ENCODE results near the gene PROK2. TPM values are rescaled to one million over a fixed set of nuclear protein-coding genes. Genes with fewer than 3 reads are reported as not detected.
A peak's percentile ranks its signal among the peaks of the same experiment; 100 is the strongest.

The PROK2 gene, protein sequence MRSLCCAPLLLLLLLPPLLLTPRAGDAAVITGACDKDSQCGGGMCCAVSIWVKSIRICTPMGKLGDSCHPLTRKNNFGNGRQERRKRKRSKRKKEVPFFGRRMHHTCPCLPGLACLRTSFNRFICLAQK
- total RNA-seq: under 1 TPM; 0.23 to 0.24 TPM

DNA sequence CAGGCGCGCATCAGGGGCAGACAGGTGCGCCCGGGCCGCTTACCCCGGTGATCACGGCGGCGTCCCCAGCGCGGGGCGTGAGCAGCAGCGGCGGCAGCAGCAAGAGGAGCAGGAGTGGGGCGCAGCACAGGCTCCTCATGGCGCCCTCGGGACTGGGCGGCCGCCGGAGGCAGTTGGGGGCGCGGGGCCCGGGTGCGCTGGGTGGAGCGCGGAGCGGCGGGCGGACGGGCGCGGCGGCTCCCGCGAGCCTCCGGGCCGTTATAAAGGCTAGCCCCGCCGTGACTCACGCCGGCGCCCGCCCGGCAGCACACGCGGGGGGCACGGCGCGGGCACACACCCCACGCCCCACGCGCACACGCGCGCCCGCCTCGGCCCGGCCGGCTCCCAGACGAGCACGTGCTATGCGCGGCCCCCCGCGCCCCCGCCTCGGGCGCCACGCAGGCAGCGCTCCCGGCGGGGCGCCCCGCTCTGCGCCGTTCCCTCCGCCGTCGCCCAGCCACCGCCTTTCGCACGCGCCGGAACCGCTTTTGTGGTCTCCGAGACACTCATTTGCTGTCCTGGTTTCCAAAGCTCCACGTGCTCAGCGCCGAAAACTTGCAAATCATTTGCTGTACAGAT, at the start of gene PROK2:
Gene PROK2, minus strand, starts transcription at position 235 of the 618 bp plus-strand sequence. Its CDS starts 96 bp downstream, at position 139.
- peak; percentile 33 for DNase-seq
- Mint-ChIP-seq H3K27me3 (ENCODE audit: low read depth) (peaks cover 56% of the 10 kb centered on the region), H3K4me1 (ENCODE audit: low read depth) (peaks cover 23% of the 10 kb centered on the region), H3K4me3 (peak within 1 kb of the TSS; percentile 60), H3K9me3 (ENCODE audit: insufficient read depth) (no peaks in the 10 kb centered on the region), H3K27ac (no peak within 1 kb of the TSS), H3K36me3 (ENCODE audit: low read depth) (no peaks in the 10 kb centered on the region)
- ChIA-PET CTCF (no interaction called here), POLR2A (no interaction called here)
- peak; percentile 87 for ATAC-seq

DNA sequence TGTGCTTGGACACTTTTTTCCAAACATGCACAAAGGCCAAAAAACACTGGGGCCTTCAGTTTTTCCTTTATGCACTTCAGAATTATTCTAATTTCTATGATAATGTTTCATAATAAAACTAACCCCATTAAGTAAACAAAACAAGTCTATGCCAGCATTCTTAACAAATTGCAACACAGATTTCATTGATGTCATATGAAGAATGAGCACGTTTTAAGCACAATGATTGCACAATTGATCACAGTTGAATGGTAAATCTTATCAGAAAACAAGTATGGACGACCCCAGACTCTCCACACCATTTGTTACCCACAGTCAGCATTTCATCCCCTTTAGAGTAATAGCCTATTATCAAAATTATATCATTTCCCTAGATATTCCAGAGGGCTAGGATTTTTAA, 46.7 kb upstream of the PROK2 start:
- POLR2A ChIA-PET: no interaction called here
- DNase-seq (no peak), ATAC-seq (no peak)
- CTCF ChIA-PET: no interaction called here
- Mint-ChIP-seq H3K9me3 (ENCODE audit: insufficient read depth) (no peaks in the 10 kb centered on the region), H3K36me3 (ENCODE audit: low read depth) (no peaks in the 10 kb centered on the region), H3K27ac (no peak overlapping the region), H3K4me1 (ENCODE audit: low read depth) (no peaks in the 10 kb centered on the region), H3K27me3 (ENCODE audit: low read depth) (peaks cover 12% of the 10 kb centered on the region), H3K4me3 (no peak overlapping the region)

DNA sequence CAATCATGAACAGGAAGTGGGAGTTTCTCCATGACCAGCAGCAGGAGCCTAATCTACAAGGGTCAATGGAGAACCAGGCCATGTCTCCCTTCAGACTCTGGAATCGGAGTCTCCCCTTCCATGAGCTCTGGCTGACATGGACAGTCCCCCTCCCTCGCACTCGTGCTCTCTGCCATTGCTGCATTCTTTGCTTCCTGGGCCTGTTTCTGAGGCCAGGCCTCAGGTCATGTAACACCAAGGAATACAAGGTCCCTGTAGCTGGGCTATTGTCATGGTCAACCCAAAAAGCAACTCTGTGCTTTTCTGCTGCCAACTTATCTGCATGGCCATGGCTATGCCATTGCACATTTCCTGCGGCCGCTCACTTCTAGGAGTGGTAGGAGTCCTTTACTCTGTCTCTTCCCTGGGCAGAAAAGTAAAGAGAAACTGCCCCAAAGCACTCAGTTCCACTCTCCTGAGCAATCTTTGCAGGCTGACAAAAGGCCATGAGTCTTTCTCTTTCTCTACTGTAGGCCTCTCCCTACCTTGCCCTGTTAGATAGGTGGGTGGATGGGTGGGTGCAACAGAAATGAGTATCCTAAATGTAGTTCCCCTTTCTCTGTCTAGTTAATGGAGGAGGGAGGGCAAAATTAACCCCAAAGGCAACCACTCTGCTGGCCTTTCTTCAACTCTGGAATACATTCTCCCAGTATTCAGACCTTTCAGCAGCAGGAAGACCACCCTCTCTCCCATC, 40.8 kb upstream of the PROK2 start:
- Mint-ChIP-seq H3K9me3 (ENCODE audit: insufficient read depth) (no peaks in the 10 kb centered on the region), H3K4me3 (no peak overlapping the region), H3K36me3 (ENCODE audit: low read depth) (no peaks in the 10 kb centered on the region), H3K4me1 (ENCODE audit: low read depth) (no peaks in the 10 kb centered on the region), H3K27me3 (ENCODE audit: low read depth) (peaks cover 10% of the 10 kb centered on the region), H3K27ac (no peak overlapping the region)
- no peak for ATAC-seq
- CTCF ChIA-PET: no interaction called here
- POLR2A ChIA-PET: no interaction called here
- no peak for DNase-seq

DNA sequence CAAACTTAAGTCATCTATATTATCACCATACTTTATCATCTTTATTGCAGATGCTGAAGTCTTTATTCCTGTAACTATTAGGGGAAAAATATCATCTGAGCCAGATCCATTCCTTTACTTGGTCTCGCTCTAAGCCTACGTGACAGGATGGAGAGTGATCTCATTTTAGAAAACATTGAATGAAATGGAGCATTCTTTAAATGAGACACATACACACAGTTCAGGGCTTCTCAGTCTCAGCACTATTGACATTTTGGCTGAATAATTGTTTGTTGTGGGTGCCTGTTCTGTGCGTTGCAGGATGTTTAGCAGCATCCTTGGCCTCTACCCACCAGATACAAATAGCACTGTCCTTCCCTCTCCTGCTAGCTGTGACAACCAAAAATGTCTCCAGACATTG, 36.2 kb upstream of the PROK2 start:
- Mint-ChIP-seq H3K4me3 (no peak overlapping the region), H3K27ac (no peak overlapping the region), H3K36me3 (ENCODE audit: low read depth) (no peaks in the 10 kb centered on the region), H3K9me3 (ENCODE audit: insufficient read depth) (no peaks in the 10 kb centered on the region), H3K27me3 (ENCODE audit: low read depth) (peaks cover 4% of the 10 kb centered on the region), H3K4me1 (ENCODE audit: low read depth) (no peaks in the 10 kb centered on the region)
- ATAC-seq (no peak), DNase-seq (no peak)
- ChIA-PET POLR2A (no interaction called here), CTCF (no interaction called here)

DNA sequence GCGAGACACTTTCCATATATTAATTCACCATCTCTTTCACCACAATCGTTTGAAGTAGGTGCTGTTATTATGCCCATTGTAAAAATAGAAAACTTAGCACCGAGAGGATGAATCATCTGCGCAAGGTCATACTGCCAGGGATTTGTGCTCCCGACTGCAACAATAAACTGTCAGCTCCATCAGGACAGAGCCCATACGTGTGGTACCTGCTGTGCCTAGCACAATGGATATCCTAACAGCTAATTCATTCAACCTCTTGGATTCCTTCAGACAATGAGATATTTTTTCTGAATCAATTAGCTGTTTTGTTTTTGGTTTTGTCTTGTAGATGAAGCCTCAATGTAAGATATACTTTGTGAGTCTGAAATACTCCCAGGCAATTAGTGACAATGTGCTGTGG, 32.3 kb upstream of the PROK2 start:
- H3K4me3 Mint-ChIP-seq: no peak overlapping the region
- POLR2A ChIA-PET: no interaction called here
- H3K27ac Mint-ChIP-seq: no peak overlapping the region
- no peaks in the 10 kb centered on the region for H3K9me3 Mint-ChIP-seq (ENCODE audit: insufficient read depth)
- CTCF ChIA-PET: no interaction called here
- H3K4me1 Mint-ChIP-seq (ENCODE audit: low read depth): no peaks in the 10 kb centered on the region
- DNase-seq (no peak), ATAC-seq (no peak)
- H3K27me3 Mint-ChIP-seq (ENCODE audit: low read depth): peaks cover 7% of the 10 kb centered on the region
- H3K36me3 Mint-ChIP-seq (ENCODE audit: low read depth): no peaks in the 10 kb centered on the region

DNA sequence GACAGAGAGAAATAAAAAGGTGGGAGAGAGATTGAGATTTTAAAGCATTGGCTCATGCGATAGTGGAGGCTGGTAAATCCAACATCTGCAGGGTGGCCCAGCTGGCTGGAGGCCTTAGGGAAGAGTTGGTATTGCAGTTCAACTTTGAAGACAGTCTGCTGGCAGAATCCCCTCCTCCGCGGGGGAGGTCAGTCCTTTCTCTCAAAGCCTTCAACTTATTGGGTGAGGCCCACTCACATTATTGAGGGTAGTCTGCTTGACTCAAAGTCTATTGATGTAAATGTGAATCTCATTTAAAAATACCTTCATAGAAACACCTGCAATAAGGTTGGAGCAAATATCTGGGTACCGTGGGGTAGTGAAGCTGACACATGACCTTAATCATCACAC, 31.8 kb upstream of the PROK2 start:
- CTCF ChIA-PET: no interaction called here

DNA sequence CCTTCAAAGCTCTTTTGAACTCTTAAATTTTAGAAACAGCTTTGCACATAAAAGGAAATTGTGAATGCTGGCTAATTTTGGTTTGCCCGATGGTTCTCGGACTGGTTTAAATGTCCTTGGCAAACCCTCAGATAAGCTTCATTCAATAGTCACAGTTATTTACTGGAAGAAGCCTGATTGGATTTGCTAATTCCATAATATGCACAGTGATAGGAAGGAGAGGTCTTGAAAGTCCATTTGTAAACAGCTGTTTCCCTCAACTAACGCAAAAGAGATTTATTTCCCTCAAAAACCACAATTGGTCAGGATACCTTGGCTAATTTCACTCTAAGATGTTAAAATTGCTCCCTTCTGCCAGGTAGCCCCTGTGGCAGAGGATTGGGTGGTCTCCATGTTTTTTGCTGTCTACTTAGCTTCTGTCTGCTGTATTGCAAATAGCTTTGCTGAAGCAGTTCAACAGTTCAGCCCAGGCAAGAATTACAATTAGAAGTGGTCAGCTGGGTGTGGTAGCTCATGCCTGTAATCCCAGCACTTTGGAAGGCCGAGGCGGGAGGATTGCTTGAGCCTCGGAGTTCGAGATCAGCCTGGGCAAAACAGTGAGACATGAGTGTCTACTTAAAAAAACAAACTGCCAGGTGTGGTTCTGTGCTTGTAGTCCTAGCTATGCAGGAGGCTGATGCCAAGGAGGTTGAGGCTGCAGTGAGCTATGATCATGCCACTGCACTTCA, 30.6 kb upstream of the PROK2 start:
- no peak overlapping the region for H3K27ac Mint-ChIP-seq
- ATAC-seq: no peak
- no peaks in the 10 kb centered on the region for H3K9me3 Mint-ChIP-seq (ENCODE audit: insufficient read depth)
- H3K4me3 Mint-ChIP-seq: no peak overlapping the region
- DNase-seq: no peak
- no peaks in the 10 kb centered on the region for H3K4me1 Mint-ChIP-seq (ENCODE audit: low read depth)
- H3K27me3 Mint-ChIP-seq (ENCODE audit: low read depth): peaks cover 8% of the 10 kb centered on the region
- H3K36me3 Mint-ChIP-seq (ENCODE audit: low read depth): no peaks in the 10 kb centered on the region
- CTCF ChIA-PET: interaction anchor here (1.1 kb wide), 1 partner anchor 104 kb away, joined by 4 read pairs; no protein-coding TSS in a partner anchor
- POLR2A ChIA-PET: no interaction called here

More for the DNA sequence above, 31.8 kb upstream of the PROK2 start:
- POLR2A ChIA-PET: no interaction called here
- H3K9me3 Mint-ChIP-seq (ENCODE audit: insufficient read depth): no peaks in the 10 kb centered on the region
- no peaks in the 10 kb centered on the region for H3K4me1 Mint-ChIP-seq (ENCODE audit: low read depth)
- no peak for ATAC-seq
- peaks cover 10% of the 10 kb centered on the region for H3K27me3 Mint-ChIP-seq (ENCODE audit: low read depth)
- no peak overlapping the region for H3K4me3 Mint-ChIP-seq
- no peaks in the 10 kb centered on the region for H3K36me3 Mint-ChIP-seq (ENCODE audit: low read depth)
- no peak overlapping the region for H3K27ac Mint-ChIP-seq
- DNase-seq: no peak

DNA sequence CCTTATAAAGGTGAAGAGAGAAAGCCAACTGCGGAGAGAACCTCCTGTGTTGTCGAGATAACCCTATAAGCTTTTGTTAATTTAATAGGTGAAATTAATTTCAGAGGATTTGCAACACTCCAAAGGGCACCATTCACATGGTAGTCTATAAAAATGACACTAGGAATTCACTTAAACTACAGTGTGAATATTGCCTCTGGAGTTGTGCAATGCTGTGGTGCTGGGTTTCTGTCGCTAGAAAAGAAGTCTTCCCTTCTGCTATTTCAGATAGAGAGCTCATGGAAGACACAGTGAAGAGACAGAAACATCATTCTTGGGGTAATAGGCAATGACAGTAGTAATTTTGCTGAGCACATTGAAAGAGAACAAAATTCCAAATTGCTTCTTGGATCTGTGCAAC, 28.8 kb upstream of the PROK2 start:
- ChIA-PET CTCF (no interaction called here), POLR2A (no interaction called here)
- ATAC-seq: no peak
- H3K27ac Mint-ChIP-seq: no peak overlapping the region
- no peak for DNase-seq
- no peaks in the 10 kb centered on the region for H3K9me3 Mint-ChIP-seq (ENCODE audit: insufficient read depth)
- H3K4me1 Mint-ChIP-seq (ENCODE audit: low read depth): no peaks in the 10 kb centered on the region
- no peaks in the 10 kb centered on the region for H3K36me3 Mint-ChIP-seq (ENCODE audit: low read depth)
- peaks cover 8% of the 10 kb centered on the region for H3K27me3 Mint-ChIP-seq (ENCODE audit: low read depth)
- no peak overlapping the region for H3K4me3 Mint-ChIP-seq

DNA sequence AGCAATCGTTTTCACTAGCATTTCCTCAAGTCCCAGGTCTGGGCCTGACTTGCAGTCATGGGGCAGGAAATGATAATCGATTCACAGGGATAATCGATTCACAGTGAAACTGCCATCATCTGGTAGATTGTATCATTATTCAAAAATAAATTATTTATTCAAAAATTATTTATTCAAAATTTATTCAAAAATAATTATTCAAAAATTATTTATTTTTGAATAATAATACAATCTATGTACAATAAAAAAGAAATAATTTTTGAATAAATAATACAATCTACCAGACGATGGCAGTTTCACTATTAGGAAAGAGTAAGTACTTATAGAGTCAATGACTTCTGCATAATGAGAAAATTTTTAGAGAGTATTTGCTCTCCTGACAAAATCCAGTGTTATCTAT, 28.1 kb upstream of the PROK2 start:
- peaks cover 8% of the 10 kb centered on the region for H3K27me3 Mint-ChIP-seq (ENCODE audit: low read depth)
- ChIA-PET POLR2A (no interaction called here), CTCF (no interaction called here)
- ATAC-seq (no peak), DNase-seq (no peak)
- no peaks in the 10 kb centered on the region for H3K9me3 Mint-ChIP-seq (ENCODE audit: insufficient read depth)
- H3K36me3 Mint-ChIP-seq (ENCODE audit: low read depth): no peaks in the 10 kb centered on the region
- H3K4me1 Mint-ChIP-seq (ENCODE audit: low read depth): no peaks in the 10 kb centered on the region
- H3K4me3 Mint-ChIP-seq: no peak overlapping the region
- H3K27ac Mint-ChIP-seq: no peak overlapping the region

DNA sequence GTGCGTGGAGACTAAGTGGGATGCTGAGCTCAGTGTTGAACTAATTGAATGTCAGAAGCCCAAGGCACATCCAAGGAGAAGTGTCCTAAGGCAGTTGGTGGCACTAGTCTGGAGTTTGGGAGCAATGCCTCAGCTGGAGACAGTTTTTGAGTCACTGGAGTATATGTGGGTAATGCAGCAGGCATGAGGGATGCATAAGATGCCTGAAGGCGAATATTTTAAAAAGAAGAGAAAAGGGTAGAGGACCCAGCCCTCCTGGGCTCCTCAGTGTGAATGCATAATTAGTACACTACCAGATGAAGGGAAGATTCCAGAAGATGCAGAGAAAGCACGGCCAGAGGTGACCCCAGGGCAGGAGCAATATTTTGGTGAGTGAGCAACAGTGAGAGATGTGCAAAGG, 25.1 kb upstream of the PROK2 start:
- Mint-ChIP-seq H3K9me3 (ENCODE audit: insufficient read depth) (no peaks in the 10 kb centered on the region), H3K36me3 (ENCODE audit: low read depth) (no peaks in the 10 kb centered on the region), H3K27me3 (ENCODE audit: low read depth) (peaks cover 5% of the 10 kb centered on the region), H3K27ac (no peak overlapping the region), H3K4me3 (no peak overlapping the region), H3K4me1 (ENCODE audit: low read depth) (no peaks in the 10 kb centered on the region)
- ChIA-PET CTCF (no interaction called here), POLR2A (no interaction called here)
- DNase-seq (no peak), ATAC-seq (no peak)

DNA sequence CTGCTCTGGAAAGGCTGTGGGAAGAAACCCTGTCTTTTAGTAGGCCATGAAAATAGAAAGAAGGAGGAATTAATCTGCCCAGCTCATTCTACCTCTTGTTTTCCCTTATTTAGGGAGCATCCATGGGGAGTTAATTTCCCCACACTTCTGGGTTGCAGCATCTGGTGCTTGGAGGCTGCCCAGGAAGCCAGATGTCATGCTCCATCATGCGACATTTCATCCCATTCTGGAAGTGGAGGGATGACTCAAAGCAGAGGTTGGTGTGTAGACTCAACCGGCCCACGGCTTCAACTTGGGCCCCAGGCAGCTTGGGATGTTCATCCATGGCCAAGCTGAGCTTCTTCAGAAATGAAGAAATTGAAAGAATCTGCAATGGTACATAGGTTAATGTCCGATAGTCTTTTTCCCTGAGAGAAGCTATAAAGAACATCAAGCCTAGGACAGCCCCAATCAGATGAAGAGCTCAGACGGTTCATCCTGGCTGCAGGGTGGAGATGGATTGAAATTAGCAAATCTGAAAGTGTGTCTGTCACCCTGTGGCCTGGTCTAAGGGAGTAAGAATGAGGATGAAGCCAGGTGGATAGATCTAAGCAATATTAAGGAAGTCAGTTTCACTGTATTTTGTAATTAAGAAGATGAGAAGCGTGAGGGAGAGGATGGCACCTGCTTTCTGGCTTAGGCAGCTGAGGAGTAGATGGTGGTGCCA, 24.5 kb upstream of the PROK2 start:
- Mint-ChIP-seq H3K4me1 (ENCODE audit: low read depth) (no peaks in the 10 kb centered on the region), H3K27me3 (ENCODE audit: low read depth) (peaks cover 5% of the 10 kb centered on the region), H3K27ac (no peak overlapping the region), H3K4me3 (no peak overlapping the region), H3K9me3 (ENCODE audit: insufficient read depth) (no peaks in the 10 kb centered on the region), H3K36me3 (ENCODE audit: low read depth) (no peaks in the 10 kb centered on the region)
- ChIA-PET CTCF (no interaction called here), POLR2A (no interaction called here)
- DNase-seq (no peak), ATAC-seq (no peak)

DNA sequence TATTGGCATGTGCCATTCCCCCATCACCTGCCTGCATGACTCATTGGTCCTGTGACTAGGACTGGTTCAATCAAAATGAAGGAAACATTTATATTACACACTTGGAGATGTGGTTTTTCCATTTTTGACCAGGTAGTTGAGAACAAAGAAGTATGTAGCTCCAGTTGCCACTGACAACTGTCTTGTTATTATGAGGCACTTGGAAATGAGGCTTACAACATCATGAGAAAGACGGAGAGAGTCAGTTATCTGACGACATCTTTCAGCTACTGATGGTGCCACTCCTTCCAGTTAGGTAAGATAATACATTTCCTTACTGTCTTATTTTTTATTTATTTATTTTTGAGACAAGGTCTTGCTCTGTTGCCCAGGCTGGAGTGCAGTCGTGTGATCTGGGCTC, 21.8 kb upstream of the PROK2 start:
- DNase-seq (no peak), ATAC-seq (no peak)
- no peak overlapping the region for H3K27ac Mint-ChIP-seq
- ChIA-PET CTCF (no interaction called here), POLR2A (no interaction called here)
- no peaks in the 10 kb centered on the region for H3K9me3 Mint-ChIP-seq (ENCODE audit: insufficient read depth)
- H3K36me3 Mint-ChIP-seq (ENCODE audit: low read depth): no peaks in the 10 kb centered on the region
- H3K4me1 Mint-ChIP-seq (ENCODE audit: low read depth): no peaks in the 10 kb centered on the region
- peaks cover 2% of the 10 kb centered on the region for H3K27me3 Mint-ChIP-seq (ENCODE audit: low read depth)
- no peak overlapping the region for H3K4me3 Mint-ChIP-seq

Measured in activated CD8-positive, alpha-beta T cell treated with anti-CD3 and anti-CD28 coated beads, Interleukin-2, amount 10 ng/mL, durations not matched to agents 7 days and 5 days (primary cell).